Stimulated activated CD4-positive, alpha-beta T cell treated with anti-CD3 and anti-CD28 coated beads, TNF-alpha, amount 100 ng/mL, for 48 hours (primary cell): ENCODE results near the gene PNO1.
"Not testable (repeated sequence)": the region's sequence is repeated elsewhere in the genome, so short reads cannot be mapped to it uniquely, and the experiment has no call there.

Experiments used
- DNase-seq, 3 donors: peaks; one replicate each; pipeline ENCODE4 v3.0.0-alpha.2; 2020; ENCODE audit warnings: low read depth in 3 of 3

The PNO1 gene

GRCh38 chr2:68157002-68157401, 686 bp upstream of the PNO1 start:
- DNase-seq = no peak

- no peak for DNase-seq
Observed at GRCh38 chr2:68158134-68158447, 403 bp downstream of the PNO1 start.

GRCh38 chr2:68163641-68164040, 6.0 kb downstream of the PNO1 start:
- no peak for DNase-seq

GRCh38 chr2:68167186-68167585, 9.5 kb downstream of the PNO1 start:
- no peak for DNase-seq

GRCh38 chr2:68169308-68169707, 11.6 kb downstream of the PNO1 start:
- no peak for DNase-seq

- DNase-seq = no peak
Observed at GRCh38 chr2:68171146-68171545, 13.5 kb downstream of the PNO1 start.

- no peak for DNase-seq
Observed at GRCh38 chr2:68171684-68172083, 14.0 kb downstream of the PNO1 start.

- DNase-seq = no peak
Observed at GRCh38 chr2:68172521-68172920, 14.8 kb downstream of the PNO1 start.

- no peak for DNase-seq
Observed at GRCh38 chr2:68172990-68173700, 15.5 kb downstream of the PNO1 start.

GRCh38 chr2:68175210-68175609, 17.5 kb downstream of the PNO1 start:
- DNase-seq = not testable (repeated sequence)

GRCh38 chr2:68176657-68177056, 19.0 kb downstream of the PNO1 start:
- DNase-seq = no peak

- DNase-seq = no peak
Observed at GRCh38 chr2:68177541-68177940, 19.9 kb downstream of the PNO1 start.

- no peak for DNase-seq
Observed at GRCh38 chr2:68178432-68178831, 20.7 kb downstream of the PNO1 start.

GRCh38 chr2:68178954-68179627, 21.4 kb downstream of the PNO1 start:
- no peak for DNase-seq

GRCh38 chr2:68182902-68183301, 25.2 kb downstream of the PNO1 start:
- DNase-seq = no peak

- DNase-seq = peak; percentile 26 to 50 (median 43)
Observed at GRCh38 chr2:68185541-68186164, 28.0 kb downstream of the PNO1 start.

GRCh38 chr2:68187329-68187728, 29.6 kb downstream of the PNO1 start:
- DNase-seq = no peak

GRCh38 chr2:68188831-68189230, 31.1 kb downstream of the PNO1 start:
- DNase-seq = no peak

GRCh38 chr2:68189991-68190784, 32.5 kb downstream of the PNO1 start:
- DNase-seq = no peak

- no peak for DNase-seq
Observed at GRCh38 chr2:68190991-68191731, 33.5 kb downstream of the PNO1 start.

GRCh38 chr2:68193144-68193543, 35.5 kb downstream of the PNO1 start:
- no peak for DNase-seq
